ENCODE data around the gene SLC9A8. TPM values are rescaled to one million over a fixed set of nuclear protein-coding genes. Genes with fewer than 3 reads are reported as not detected.
"Not testable (repeated sequence)": the region's sequence is repeated elsewhere in the genome, so short reads cannot be mapped to it uniquely, and the experiment has no call there.

SLC9A8 gene
- total and polyA plus RNA-seq, 2 of the 4 experiments (the other 2 are of a cell fraction) = 4.1 to 5.0 TPM

- H3K23ac ChIP-seq (ENCODE audit: low read depth, low read length); BruUV-seq (replicated peaks); H4K91ac ChIP-seq (ENCODE audit: insufficient read depth, low read depth, low read length); H2AFZ ChIP-seq (replicated peaks; ENCODE audit: low read length, poor library complexity); H3K18ac ChIP-seq (ENCODE audit: low read depth, low read length); H3K4me2 ChIP-seq (ENCODE audit: low read depth, low read length); H3K4ac ChIP-seq (ENCODE audit: low read depth, low read length); H2BK15ac ChIP-seq (ENCODE audit: low read depth, low read length); H4K8ac ChIP-seq (ENCODE audit: low read depth in 2 of 2, low read length in 2 of 2); POLR2A ChIA-PET (ENCODE audit: unreplicated experiment); H3K9ac ChIP-seq (ENCODE audit: low read depth, low read length); H3K14ac ChIP-seq (replicated peaks; ENCODE audit: low read depth, low read length); dilution Hi-C loops (cut with HindIII; ENCODE audit: low sequenced_read_pairs, unreplicated experiment); H3K9me3 ChIP-seq (ENCODE audit: control insufficient read depth, insufficient read depth, low read length); DNase-seq; H2BK120ac ChIP-seq (ENCODE audit: low read depth, low read length); H4K5ac ChIP-seq (ENCODE audit: low read depth, low read length); H4K20me1 ChIP-seq (ENCODE audit: insufficient read depth, low read length); H2BK5ac ChIP-seq (ENCODE audit: low read depth, low read length, poor library complexity, severe bottlenecking); H2BK20ac ChIP-seq (ENCODE audit: low read depth, low read length); ATAC-seq (ENCODE audit: low read depth); CTCF ChIA-PET; intact Hi-C loops (cut with micrococcal nuclease); H3K4me3 ChIP-seq (ENCODE audit: insufficient read depth, low read depth, low read length); H2AK5ac ChIP-seq (ENCODE audit: low read depth, low read length); H3K56ac ChIP-seq (ENCODE audit: extremely low read depth, insufficient read depth, low read length); H3K4me1 ChIP-seq (ENCODE audit: control insufficient read depth, insufficient read depth, low read length); H3K27ac ChIP-seq (ENCODE audit: insufficient read depth, low read length); H3K79me1 ChIP-seq (ENCODE audit: low read depth in 1 of 2, low read length in 2 of 2); H2AK9ac ChIP-seq (replicated peaks; ENCODE audit: low read depth, low read length, poor library complexity); H3K9me1 ChIP-seq (ENCODE audit: insufficient read depth, low read length); H3K27me3 ChIP-seq (ENCODE audit: control insufficient read depth, insufficient read depth, low read length): not testable (repeated sequence)
- WGBS, 2 experiments (ENCODE audit: extremely low coverage in 2 of 2, insufficient read length in 1 of 2) = no CpG with 5 or more reads among the region's 3 CpGs
- in situ Hi-C loops (cut with MboI; ENCODE audit: low sequenced_read_pairs) = loop anchor here (25.0 kb wide), 1 partner anchor 524 kb away; no protein-coding TSS in a partner anchor
- peaks cover 18% of the 10 kb centered on the region for H3K36me3 ChIP-seq (ENCODE audit: control insufficient read depth, insufficient read depth, low read length)
Observed at GRCh38 chr20:49861232-49861631, 48.6 kb downstream of the SLC9A8 start.
